SK-N-SH (cell line): Measurements from ENCODE around the gene CELF4. TPM values are rescaled to one million over a fixed set of nuclear protein-coding genes. Genes with fewer than 3 reads are reported as not detected.

Experiments used
- CTCF ChIA-PET: fragments of 300-600, 350-600 bp; formaldehyde crosslinking; extraction: SDS; loops from one replicate; lab custom pipeline; 2021; lab: Yijun Ruan, JAX
- POLR2A ChIA-PET: fragments of 350-600 bp; sonication (Branson Sonifier 250); formaldehyde crosslinking; extraction: SDS; loops from one replicate; lab custom pipeline; 2020; ENCODE audit warnings: antibody characterized with exemption, inconsistent platforms; lab: Yijun Ruan, JAX
- DNase-seq: peaks from one replicate; pipeline ENCODE4 v3.0.0; 2012
- H2AFZ ChIP-seq: fragments of 200-600 bp; sonication (generic); 2 replicates; pipeline ENCODE4 v1.8.1; 2016; ENCODE audit warnings: antibody characterized with exemption, mild to moderate bottlenecking, low read depth
- H3F3A ChIP-seq: fragments of 200-600 bp; sonication (generic); replicated peaks from 2 replicates; pipeline ENCODE3; 2016; ENCODE audit warnings: antibody characterized with exemption, mild to moderate bottlenecking; ENCODE audit not compliant: insufficient read depth
- H3K27ac ChIP-seq, 2 experiments: fragments of 200-500 bp in 1 of 2; fragments of 200-600 bp in 1 of 2; sonication (Bioruptor generic) in 1 of 2; sonication (generic), shearing (Covaris generic) in 1 of 2; 2 replicates each; pipeline versions ENCODE4 v1.5.1 to v1.6.1; 2014 to 2016; ENCODE audit warnings: low read depth in 2 of 2, inconsistent platforms in 1 of 2, low read length in 1 of 2, mild to moderate bottlenecking in 1 of 2, mixed read lengths in 1 of 2
- H3K27me3 ChIP-seq: fragments of 200-600 bp; sonication (generic), shearing (Covaris generic); 2 replicates; pipeline ENCODE4 v1.6.1; 2016; ENCODE audit warnings: mixed run types; ENCODE audit not compliant: insufficient read depth
- H3K36me3 ChIP-seq, 2 experiments: fragments of 200-500 bp in 1 of 2; fragments of 200-600 bp in 1 of 2; sonication (Bioruptor generic) in 1 of 2; sonication (generic) in 1 of 2; replicated peaks in 1 of 2; 2 replicates each; pipeline versions ENCODE3 to v1.5.1; 2014 to 2016; ENCODE audit warnings: low read length in 1 of 2, mild to moderate bottlenecking in 1 of 2; ENCODE audit not compliant: insufficient read depth in 2 of 2, control insufficient read depth in 1 of 2
- H3K4me1 ChIP-seq, 2 experiments: fragments of 200-500 bp in 1 of 2; fragments of 200-600 bp in 1 of 2; sonication (Bioruptor generic) in 1 of 2; sonication (generic), shearing (Covaris generic) in 1 of 2; 2 replicates each; pipeline versions ENCODE4 v1.5.1 to v1.6.1; 2014 to 2016; ENCODE audit warnings: low read depth in 1 of 2, low read length in 1 of 2, mixed run types in 1 of 2; ENCODE audit not compliant: insufficient read depth in 2 of 2, control insufficient read depth in 1 of 2
- H3K4me2 ChIP-seq: fragments of 200-600 bp; sonication (generic), shearing (Covaris generic); 2 replicates; pipeline ENCODE4 v1.6.1; 2017; ENCODE audit warnings: mixed run types
- H3K4me3 ChIP-seq, 2 experiments: fragments of 200-500 bp in 1 of 2; fragments of 200-600 bp in 1 of 2; sonication (Bioruptor generic) in 1 of 2; sonication (generic), shearing (Covaris generic) in 1 of 2; 2 replicates each; pipeline versions ENCODE4 v1.5.1 to v1.8.1; 2014 to 2016; ENCODE audit warnings: low read depth in 2 of 2, inconsistent platforms in 1 of 2, low read length in 1 of 2, mild to moderate bottlenecking in 1 of 2, mixed read lengths in 1 of 2, moderate library complexity in 1 of 2
- H3K79me2 ChIP-seq: fragments of 200-600 bp; sonication (generic); 2 replicates; pipeline ENCODE4 v1.8.1; 2017; ENCODE audit warnings: mild to moderate bottlenecking; ENCODE audit not compliant: insufficient read depth
- H3K9ac ChIP-seq: fragments of 200-600 bp; sonication (generic); 2 replicates; pipeline ENCODE4 v1.6.1; 2017; ENCODE audit warnings: mixed run types
- H3K9me2 ChIP-seq: fragments of 200-600 bp; sonication (generic); 2 replicates; pipeline ENCODE4 v1.6.1; 2017; ENCODE audit warnings: mixed run types
- H3K9me3 ChIP-seq: fragments of 200-600 bp; sonication (generic); 2 replicates; pipeline ENCODE4 v1.6.1; 2017; ENCODE audit warnings: mixed run types, mild to moderate bottlenecking, moderate library complexity
- H4K20me1 ChIP-seq: fragments of 200-600 bp; sonication (generic); 2 replicates; pipeline ENCODE4 v1.6.1; 2017; ENCODE audit warnings: mild to moderate bottlenecking, mixed run types; ENCODE audit not compliant: insufficient read depth
- CHD2 ChIP-seq: fragments of 150-350 bp; IDR thresholded peaks from 2 replicates; pipeline ENCODE4 v1.6.1; 2018; ENCODE audit warnings: low read length; ENCODE audit not compliant: partially characterized antibody
- CTCF ChIP-seq: fragments of 200-600 bp; sonication (generic); IDR thresholded peaks from 2 replicates; pipeline ENCODE4 v1.6.1; 2017; ENCODE audit warnings: antibody characterized with exemption, mild to moderate bottlenecking, moderate library complexity
- ELF1 ChIP-seq: IDR thresholded peaks from 2 replicates; pipeline ENCODE4 v1.4.0; 2012
- EP300 ChIP-seq, 2 experiments: IDR thresholded peaks; 2 replicates each; pipeline versions ENCODE4 v1.4.0 to v1.6.1; 2012; ENCODE audit warnings: borderline replicate concordance in 1 of 2, low read depth in 1 of 2, low read length in 1 of 2
- EZH2phosphoT487 ChIP-seq: fragments of 200-600 bp; sonication (generic); IDR thresholded peaks from 2 replicates; pipeline ENCODE4 v1.6.1; 2017; ENCODE audit warnings: low read depth, mixed run types, mild to moderate bottlenecking, antibody characterized with exemption, moderate library complexity, borderline replicate concordance
- FOXJ3 ChIP-seq: sonication (generic); formaldehyde crosslinking; IDR thresholded peaks from 2 replicates; pipeline ENCODE4 v1.5.1; 2020; ENCODE audit warnings: mild to moderate bottlenecking, missing genetic modification reagents
- FOXM1 ChIP-seq: IDR thresholded peaks from 2 replicates; pipeline ENCODE4 v1.4.0; 2012; ENCODE audit warnings: low read depth, mild to moderate bottlenecking
- GABPA ChIP-seq: IDR thresholded peaks from 2 replicates; pipeline ENCODE4 v1.4.0; 2012; ENCODE audit warnings: low read depth, mild to moderate bottlenecking
- JUND ChIP-seq: IDR thresholded peaks from 2 replicates; pipeline ENCODE4 v1.4.0; 2012
- RAD21 ChIP-seq: IDR thresholded peaks from 2 replicates; pipeline ENCODE4 v1.6.1; 2012; ENCODE audit warnings: mild to moderate bottlenecking, low read length
- RCOR1 ChIP-seq: fragments of 150-350 bp; IDR thresholded peaks from 2 replicates; pipeline ENCODE4 v1.6.1; 2017; ENCODE audit warnings: antibody characterized with exemption, low read length
- TAF1 ChIP-seq: IDR thresholded peaks from 2 replicates; pipeline ENCODE4 v1.6.1; 2012; ENCODE audit warnings: low read depth, mild to moderate bottlenecking, low read length, moderate library complexity, borderline replicate concordance
- TEAD4 ChIP-seq: IDR thresholded peaks from 2 replicates; pipeline ENCODE4 v1.4.0; 2012; ENCODE audit warnings: mild to moderate bottlenecking, borderline replicate concordance; ENCODE audit not compliant: insufficient read depth
- WGBS: methylation state at CpG from one replicate; pipeline ENCODE4 v1.1.6; 2017; ENCODE audit warnings: low lambda C conversion rate; 5-methylcytosine and 5-hydroxymethylcytosine counted together
- polyA plus RNA-seq, 3 experiments: library from polyadenylated mRNA; depleted of rRNA; stranded (reverse); fragments of >200 nt; gene quantifications; 2 replicates each; pipeline ENCODE4 v1.2.3, GENCODE V29; 2012
- TF ChIP-seq, protein P1 (sequence below): fragments of 150-350 bp; IDR thresholded peaks from 2 replicates; pipeline ENCODE4 v1.6.1; 2016; ENCODE audit warnings: mild to moderate bottlenecking, low read depth, low read length

The CELF4 gene
- polyA plus RNA-seq, 1 of the 3 experiments (the other 2 are of a cell fraction) = 0.26 TPM

DNA sequence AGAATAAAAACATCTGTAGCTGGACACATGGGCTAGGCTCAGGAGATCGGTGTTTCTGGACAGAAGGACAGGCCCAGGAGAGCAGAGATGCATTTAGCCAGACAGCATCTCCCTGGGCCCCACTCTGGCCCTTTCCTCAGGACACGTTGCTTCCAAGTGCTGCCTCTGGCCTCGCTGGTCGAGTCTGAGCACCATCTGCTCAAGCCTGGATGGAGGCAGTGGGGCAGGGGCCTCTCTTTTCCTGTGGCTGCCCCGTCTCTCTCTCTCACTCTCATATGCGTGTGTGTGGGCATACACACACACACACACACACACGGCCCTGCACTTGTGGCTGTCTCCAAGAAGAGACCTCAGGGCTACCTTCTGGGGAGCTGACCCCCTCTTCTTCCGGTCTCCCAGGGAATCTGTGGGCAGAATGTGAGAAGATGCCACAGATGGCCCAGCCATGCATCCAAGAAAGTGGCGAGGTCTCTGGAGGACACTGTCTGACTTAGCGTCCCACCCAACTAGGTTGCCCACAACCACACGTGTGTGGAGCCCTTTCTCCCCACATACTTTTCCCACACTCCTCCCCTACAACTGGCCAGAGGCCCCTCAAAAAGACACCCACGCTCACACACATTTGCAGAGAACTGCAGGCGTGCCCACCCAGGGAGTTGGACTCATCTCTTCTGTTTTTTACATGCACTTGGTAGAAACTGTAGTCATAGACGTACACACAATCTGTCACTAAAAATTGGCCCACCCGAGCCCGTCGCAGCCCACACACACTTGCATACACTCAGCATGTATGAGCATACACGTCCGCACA lies 19.9 kb downstream of the CELF4 start:
- Histone ChIP-seq H4K20me1 (no peaks in the 10 kb centered on the region), H3K9me2 (no peaks in the 10 kb centered on the region), H3K9ac (no peak overlapping the region), H3K27me3 (no peaks in the 10 kb centered on the region), H3K4me3 (no peak overlapping the region), H2AFZ (no peak overlapping the region), H3K4me1 (peaks cover 0 to 43% of the 10 kb centered on the region in 2 experiments; a peak in 2 of 4 replicates), H3K27ac (no peak overlapping the region), H3K79me2 (no peaks in the 10 kb centered on the region), H3K36me3 (no peaks in the 10 kb centered on the region), H3K9me3 (no peaks in the 10 kb centered on the region), H3K4me2 (no peak overlapping the region), H3F3A (no peaks in the 10 kb centered on the region)
- WGBS = 41% methylated on average over 17 of the region's 19 CpGs
- ChIA-PET CTCF (interaction anchor here (0.9 to 3.5 kb wide), 9 partner anchors 8 to 233 kb away, joined by 3 to 18 read pairs (median 5); no protein-coding TSS in a partner anchor), POLR2A (interaction anchor here (1.2 to 1.3 kb wide), 2 partner anchors 21 to 113 kb away, joined by 3 read pairs; no protein-coding TSS in a partner anchor)
- TF ChIP-seq GABPA = no peak
- no peak for TF ChIP-seq EP300 (IDR thresholded peaks at IDR 0.05; ENCODE audit: borderline replicate concordance in 1 of 2, low read depth in 1 of 2, low read length in 1 of 2)
- TF ChIP-seq FOXJ3 (CRISPR knock-in tag) = no peak
- no peak for TF ChIP-seq TAF1
- no peak for TF ChIP-seq EZH2phosphoT487
- TF ChIP-seq CHD2 = no peak
- no peak for TF ChIP-seq ELF1
- TF ChIP-seq RCOR1 = no peak
- TF ChIP-seq TEAD4 = no peak
- DNase-seq = no peak

DNA sequence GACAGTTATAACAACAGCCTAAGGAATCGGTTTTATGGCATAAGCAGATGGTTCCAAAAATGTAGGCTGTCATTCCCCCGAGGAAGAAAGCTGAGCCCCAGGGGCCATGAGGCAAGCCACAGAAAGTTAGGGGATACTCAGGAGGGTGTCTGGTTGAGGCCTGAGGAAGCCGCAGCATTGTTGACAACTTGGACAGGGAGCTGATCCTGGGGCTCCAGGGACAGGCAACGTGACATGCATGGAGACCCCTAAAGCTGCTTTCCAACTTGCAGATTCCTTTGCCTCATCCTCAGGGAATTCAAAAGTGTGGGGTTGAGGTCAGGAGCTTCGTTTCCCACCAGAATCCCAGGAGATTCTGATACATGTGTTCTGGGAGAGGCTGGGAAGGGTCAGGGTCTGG lies 20.9 kb downstream of the CELF4 start:
- no peaks in the 10 kb centered on the region for H3F3A ChIP-seq
- no peak overlapping the region for H3K4me2 ChIP-seq
- H3K9ac ChIP-seq = no peak overlapping the region
- no peak for DNase-seq
- H3K4me3 ChIP-seq = no peak overlapping the region
- H4K20me1 ChIP-seq = no peaks in the 10 kb centered on the region
- H3K9me2 ChIP-seq = no peaks in the 10 kb centered on the region
- WGBS = 24% methylated on average over 4 of the region's 5 CpGs
- peaks cover 0 to 43% of the 10 kb centered on the region in 2 experiments; a peak in 2 of 4 replicates for H3K4me1 ChIP-seq
- H3K79me2 ChIP-seq = no peaks in the 10 kb centered on the region
- no peak overlapping the region for H3K27ac ChIP-seq
- no peak overlapping the region for H2AFZ ChIP-seq
- TF ChIP-seq TEAD4 (no peak), CTCF (no peak), JUND (no peak), FOXM1 (no peak), RAD21 (no peak), CHD2 (no peak)
- TF ChIP-seq, protein P1, sequence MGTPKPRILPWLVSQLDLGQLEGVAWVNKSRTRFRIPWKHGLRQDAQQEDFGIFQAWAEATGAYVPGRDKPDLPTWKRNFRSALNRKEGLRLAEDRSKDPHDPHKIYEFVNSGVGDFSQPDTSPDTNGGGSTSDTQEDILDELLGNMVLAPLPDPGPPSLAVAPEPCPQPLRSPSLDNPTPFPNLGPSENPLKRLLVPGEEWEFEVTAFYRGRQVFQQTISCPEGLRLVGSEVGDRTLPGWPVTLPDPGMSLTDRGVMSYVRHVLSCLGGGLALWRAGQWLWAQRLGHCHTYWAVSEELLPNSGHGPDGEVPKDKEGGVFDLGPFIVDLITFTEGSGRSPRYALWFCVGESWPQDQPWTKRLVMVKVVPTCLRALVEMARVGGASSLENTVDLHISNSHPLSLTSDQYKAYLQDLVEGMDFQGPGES = no peak
- H3K27me3 ChIP-seq = no peaks in the 10 kb centered on the region
- ChIA-PET CTCF (interaction anchor here (0.9 to 2.2 kb wide), 5 partner anchors 11 to 234 kb away, joined by 3 to 9 read pairs (median 5); no protein-coding TSS in a partner anchor), POLR2A (no interaction called here)
- no peaks in the 10 kb centered on the region for H3K36me3 ChIP-seq
- no peaks in the 10 kb centered on the region for H3K9me3 ChIP-seq
